ENCODE results near the gene MMP14. TPM values are rescaled to one million over a fixed set of nuclear protein-coding genes. Genes with fewer than 3 reads are reported as not detected.

Gene MMP14
- total and polyA plus RNA-seq, 2 of the 13 experiments (the other 11 are each of a cell fraction or from before 2014, with no cell fraction given), result 5.2 to 9.8 TPM

DNA sequence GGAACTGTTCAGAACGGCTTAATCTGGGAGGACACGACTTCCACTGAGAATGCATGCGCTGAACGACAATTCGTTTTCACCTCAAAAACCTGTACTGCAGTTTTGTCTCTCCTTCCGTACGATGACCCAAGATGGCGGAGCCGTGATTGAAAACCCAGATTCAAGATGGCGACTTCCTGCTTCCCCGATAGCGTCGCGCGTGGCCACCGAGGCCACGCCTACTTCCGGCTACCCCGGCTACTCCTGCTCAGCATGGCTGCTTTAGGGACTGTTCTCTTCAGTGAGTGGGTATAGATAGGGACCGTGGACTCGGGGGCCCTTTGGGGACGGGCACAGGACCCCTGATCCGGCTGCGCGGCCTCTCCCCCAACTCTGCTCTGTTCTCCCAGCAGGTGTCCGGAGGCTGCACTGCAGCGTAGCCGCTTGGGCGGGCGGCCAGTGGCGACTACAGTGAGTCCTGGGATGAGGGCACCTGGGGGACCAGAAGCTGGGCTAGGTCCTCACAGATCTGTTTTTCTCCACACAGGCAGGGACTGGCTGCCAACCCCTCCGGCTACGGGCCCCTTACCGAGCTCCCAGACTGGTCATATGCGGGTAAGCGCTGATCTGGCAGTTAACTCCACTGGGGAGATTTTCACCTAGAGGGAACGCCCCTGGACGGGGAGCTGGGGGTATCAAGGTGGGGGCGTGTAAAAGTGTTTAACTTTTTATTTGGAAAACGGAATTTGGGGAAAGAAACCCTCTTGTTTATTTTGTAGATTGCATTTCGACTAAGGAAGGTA is 6.5 kb upstream of the MMP14 start, which contains the start of gene MRPL52 (continued):
- peak; percentile 21; the same call in 1 of the 2 replicates for TF ChIP-seq KLF9 (CRISPR knock-in tag; IDR thresholded peaks at IDR 0.05; ENCODE audit: low read depth)
- TF ChIP-seq ZNF724P (CRISPR knock-in tag; IDR thresholded peaks at IDR 0.05; ENCODE audit: borderline replicate concordance), result no peak; the same call in 1 of the 2 replicates
- TF ChIP-seq NCOA1 (CRISPR knock-in tag; IDR thresholded peaks at IDR 0.05), result peak; percentile 90
- no peak for TF ChIP-seq KDM3A (CRISPR knock-in tag; IDR thresholded peaks at IDR 0.05; ENCODE audit: low read depth)
- TF ChIP-seq ARID2 (CRISPR knock-in tag; IDR thresholded peaks at IDR 0.05; ENCODE audit: borderline replicate concordance), result peak; percentile 51; the same call in 1 of the 2 replicates
- TF ChIP-seq FLYWCH1 (CRISPR knock-in tag; IDR thresholded peaks at IDR 0.05), result no peak
- TF ChIP-seq KLF13 (CRISPR knock-in tag; IDR thresholded peaks at IDR 0.05), result peak; percentile 95; the same call in 1 of the 2 replicates
- TF ChIP-seq, protein P1, sequence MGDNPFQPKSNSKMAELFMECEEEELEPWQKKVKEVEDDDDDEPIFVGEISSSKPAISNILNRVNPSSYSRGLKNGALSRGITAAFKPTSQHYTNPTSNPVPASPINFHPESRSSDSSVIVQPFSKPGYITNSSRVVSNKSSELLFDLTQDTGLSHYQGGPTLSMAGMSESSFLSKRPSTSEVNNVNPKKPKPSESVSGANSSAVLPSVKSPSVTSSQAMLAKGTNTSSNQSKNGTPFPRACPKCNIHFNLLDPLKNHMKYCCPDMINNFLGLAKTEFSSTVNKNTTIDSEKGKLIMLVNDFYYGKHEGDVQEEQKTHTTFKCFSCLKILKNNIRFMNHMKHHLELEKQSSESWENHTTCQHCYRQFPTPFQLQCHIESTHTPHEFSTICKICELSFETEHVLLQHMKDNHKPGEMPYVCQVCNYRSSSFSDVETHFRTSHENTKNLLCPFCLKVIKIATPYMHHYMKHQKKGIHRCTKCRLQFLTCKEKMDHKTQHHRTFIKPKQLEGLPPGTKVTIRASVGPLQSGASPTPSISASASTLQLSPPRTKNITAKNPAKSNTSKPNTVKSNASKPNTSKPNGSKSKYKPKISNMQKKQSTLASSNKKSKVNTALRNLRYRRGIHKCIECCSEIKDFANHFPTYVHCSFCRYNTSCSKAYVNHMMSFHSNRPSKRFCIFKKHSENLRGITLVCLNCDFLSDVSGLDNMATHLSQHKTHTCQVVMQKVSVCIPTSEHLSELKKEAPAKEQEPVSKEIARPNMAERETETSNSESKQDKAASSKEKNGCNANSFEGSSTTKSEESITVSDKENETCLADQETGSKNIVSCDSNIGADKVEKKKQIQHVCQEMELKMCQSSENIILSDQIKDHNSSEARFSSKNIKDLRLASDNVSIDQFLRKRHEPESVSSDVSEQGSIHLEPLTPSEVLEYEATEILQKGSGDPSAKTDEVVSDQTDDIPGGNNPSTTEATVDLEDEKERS (CRISPR knock-in tag; IDR thresholded peaks at IDR 0.05), result peak; percentile 81; the same call in 1 of the 2 replicates
- TF ChIP-seq, protein P2, sequence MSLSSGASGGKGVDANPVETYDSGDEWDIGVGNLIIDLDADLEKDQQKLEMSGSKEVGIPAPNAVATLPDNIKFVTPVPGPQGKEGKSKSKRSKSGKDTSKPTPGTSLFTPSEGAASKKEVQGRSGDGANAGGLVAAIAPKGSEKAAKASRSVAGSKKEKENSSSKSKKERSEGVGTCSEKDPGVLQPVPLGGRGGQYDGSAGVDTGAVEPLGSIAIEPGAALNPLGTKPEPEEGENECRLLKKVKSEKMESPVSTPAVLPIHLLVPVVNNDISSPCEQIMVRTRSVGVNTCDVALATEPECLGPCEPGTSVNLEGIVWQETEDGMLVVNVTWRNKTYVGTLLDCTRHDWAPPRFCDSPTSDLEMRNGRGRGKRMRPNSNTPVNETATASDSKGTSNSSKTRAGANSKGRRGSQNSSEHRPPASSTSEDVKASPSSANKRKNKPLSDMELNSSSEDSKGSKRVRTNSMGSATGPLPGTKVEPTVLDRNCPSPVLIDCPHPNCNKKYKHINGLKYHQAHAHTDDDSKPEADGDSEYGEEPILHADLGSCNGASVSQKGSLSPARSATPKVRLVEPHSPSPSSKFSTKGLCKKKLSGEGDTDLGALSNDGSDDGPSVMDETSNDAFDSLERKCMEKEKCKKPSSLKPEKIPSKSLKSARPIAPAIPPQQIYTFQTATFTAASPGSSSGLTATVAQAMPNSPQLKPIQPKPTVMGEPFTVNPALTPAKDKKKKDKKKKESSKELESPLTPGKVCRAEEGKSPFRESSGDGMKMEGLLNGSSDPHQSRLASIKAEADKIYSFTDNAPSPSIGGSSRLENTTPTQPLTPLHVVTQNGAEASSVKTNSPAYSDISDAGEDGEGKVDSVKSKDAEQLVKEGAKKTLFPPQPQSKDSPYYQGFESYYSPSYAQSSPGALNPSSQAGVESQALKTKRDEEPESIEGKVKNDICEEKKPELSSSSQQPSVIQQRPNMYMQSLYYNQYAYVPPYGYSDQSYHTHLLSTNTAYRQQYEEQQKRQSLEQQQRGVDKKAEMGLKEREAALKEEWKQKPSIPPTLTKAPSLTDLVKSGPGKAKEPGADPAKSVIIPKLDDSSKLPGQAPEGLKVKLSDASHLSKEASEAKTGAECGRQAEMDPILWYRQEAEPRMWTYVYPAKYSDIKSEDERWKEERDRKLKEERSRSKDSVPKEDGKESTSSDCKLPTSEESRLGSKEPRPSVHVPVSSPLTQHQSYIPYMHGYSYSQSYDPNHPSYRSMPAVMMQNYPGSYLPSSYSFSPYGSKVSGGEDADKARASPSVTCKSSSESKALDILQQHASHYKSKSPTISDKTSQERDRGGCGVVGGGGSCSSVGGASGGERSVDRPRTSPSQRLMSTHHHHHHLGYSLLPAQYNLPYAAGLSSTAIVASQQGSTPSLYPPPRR (CRISPR knock-in tag; IDR thresholded peaks at IDR 0.05; ENCODE audit: borderline replicate concordance), result peak; percentile 71; the same call in 1 of the 2 replicates
- TF ChIP-seq, protein P3, sequence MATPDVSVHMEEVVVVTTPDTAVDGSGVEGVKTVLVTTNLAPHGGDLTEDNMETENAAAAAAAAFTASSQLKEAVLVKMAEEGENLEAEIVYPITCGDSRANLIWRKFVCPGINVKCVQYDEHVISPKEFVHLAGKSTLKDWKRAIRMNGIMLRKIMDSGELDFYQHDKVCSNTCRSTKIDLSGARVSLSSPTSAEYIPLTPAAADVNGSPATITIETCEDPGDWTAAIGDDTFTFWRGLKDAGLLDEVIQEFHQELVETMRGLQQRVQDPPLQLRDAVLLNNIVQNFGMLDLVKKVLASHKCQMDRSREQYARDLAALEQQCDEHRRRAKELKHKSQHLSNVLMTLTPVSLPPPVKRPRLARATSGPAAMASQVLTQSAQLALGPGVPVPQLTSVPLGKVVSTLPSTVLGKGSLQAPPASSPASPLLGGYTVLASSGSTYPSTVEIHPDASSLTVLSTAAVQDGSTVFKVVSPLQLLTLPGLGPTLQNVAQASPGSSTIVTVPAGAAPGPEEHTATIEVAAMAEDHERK (CRISPR knock-in tag; IDR thresholded peaks at IDR 0.05; ENCODE audit: low read depth), result peak; percentile 63; the same call in 1 of the 2 replicates
- peak; percentile 72 for TF ChIP-seq ZNF790 (CRISPR knock-in tag; IDR thresholded peaks at IDR 0.05; ENCODE audit: borderline replicate concordance)
- peak; percentile 68; the same call in 1 of the 2 replicates for TF ChIP-seq JUN (CRISPR knock-in tag; IDR thresholded peaks at IDR 0.05)
- TF ChIP-seq RFX5 (IDR thresholded peaks at IDR 0.05; ENCODE audit: low read depth, low read length), result no peak; the same call in 1 of the 2 replicates
- peak; percentile 93 for TF ChIP-seq SAP130 (CRISPR knock-in tag; IDR thresholded peaks at IDR 0.05; ENCODE audit: low read depth)
- no peak for TF ChIP-seq CCDC6 (CRISPR knock-in tag; IDR thresholded peaks at IDR 0.05)
